WTC11 (cell line): Measurements from ENCODE around the gene PBX4. TPM values are rescaled to one million over a fixed set of nuclear protein-coding genes. Genes with fewer than 3 reads are reported as not detected.
A peak's percentile ranks its signal among the peaks of the same experiment; 100 is the strongest.

ENCODE experiments used
- ATAC-seq: fragments of 200-7000 bp; cut with Tn5 transposase; 2 replicates; pipeline ENCODE4 v1.10.0; 2021; ENCODE audit warnings: mild to moderate bottlenecking, moderate library complexity
- CTCF ChIA-PET: fragments of 300-600 bp; sonication (Branson Sonifier 250); formaldehyde crosslinking; loops from one replicate; lab custom pipeline; 2021; ENCODE audit warnings: antibody characterized with exemption; lab: Charles Lee
- POLR2A ChIA-PET: fragments of 350-600 bp; sonication (Branson Sonifier 250); formaldehyde crosslinking; loops from one replicate; lab custom pipeline; 2021; ENCODE audit warnings: antibody characterized with exemption; lab: Charles Lee
- DNase-seq: peaks from one replicate; pipeline ENCODE4 v3.0.0; 2021; ENCODE audit warnings: low spot score
- H3K27ac Mint-ChIP-seq: 2 replicates; pipeline ENCODE4 v1.8.0; 2021; ENCODE audit warnings: mixed read lengths
- H3K27me3 Mint-ChIP-seq: 2 replicates; pipeline ENCODE4 v1.8.0; 2021; ENCODE audit warnings: low read depth, mild to moderate bottlenecking, moderate library complexity, mixed read lengths
- H3K36me3 Mint-ChIP-seq: 2 replicates; pipeline ENCODE4 v1.8.0; 2021; ENCODE audit warnings: mixed read lengths
- H3K4me1 Mint-ChIP-seq: 2 replicates; pipeline ENCODE4 v1.8.0; 2022; ENCODE audit warnings: mixed read lengths
- H3K4me3 Mint-ChIP-seq: 2 replicates; pipeline ENCODE4 v1.8.0; 2021; ENCODE audit warnings: mild to moderate bottlenecking, moderate library complexity, mixed read lengths
- H3K9me3 Mint-ChIP-seq: 2 replicates; pipeline ENCODE4 v1.8.0; 2021; ENCODE audit warnings: mixed read lengths
- CREM ChIP-seq: sonication (generic); formaldehyde crosslinking; IDR thresholded peaks from 2 replicates; pipeline ENCODE4 v1.8.1; 2022; ENCODE audit warnings: mild to moderate bottlenecking, missing genetic modification reagents, moderate library complexity
- ESRRA ChIP-seq: sonication (generic); formaldehyde crosslinking; IDR thresholded peaks from 2 replicates; pipeline ENCODE4 v1.8.1; 2022; ENCODE audit warnings: mild to moderate bottlenecking, missing genetic modification reagents, borderline replicate concordance
- JUN ChIP-seq: sonication (generic); formaldehyde crosslinking; IDR thresholded peaks from 2 replicates; pipeline ENCODE4 v1.8.0; 2023; ENCODE audit warnings: mild to moderate bottlenecking, missing genetic modification reagents
- MYBL2 ChIP-seq: sonication (generic); formaldehyde crosslinking; IDR thresholded peaks from 2 replicates; pipeline ENCODE4 v1.8.1; 2023; ENCODE audit warnings: mild to moderate bottlenecking, moderate library complexity, missing genetic modification reagents
- SMAD3 ChIP-seq: sonication (generic); formaldehyde crosslinking; IDR thresholded peaks from 2 replicates; pipeline ENCODE4 v1.8.0; 2022; ENCODE audit warnings: missing genetic modification reagents, mild to moderate bottlenecking, borderline replicate concordance
- SMAD4 ChIP-seq: sonication (generic); formaldehyde crosslinking; IDR thresholded peaks from 2 replicates; pipeline ENCODE4 v1.8.0; 2022; ENCODE audit warnings: mild to moderate bottlenecking, missing genetic modification reagents
- SP1 ChIP-seq: sonication (generic); formaldehyde crosslinking; conservative IDR thresholded peaks from 2 replicates; pipeline ENCODE4 v1.8.1; 2022; ENCODE audit warnings: missing genetic modification reagents
- ZNF671 ChIP-seq: fragments of 250-450 bp; sonication (Bioruptor Pico); IDR thresholded peaks from 2 replicates; pipeline ENCODE4 v1.8.0; 2021; ENCODE audit warnings: mild to moderate bottlenecking
- total RNA-seq: library from RNA; stranded (reverse); gene quantifications from 3 replicates; pipeline ENCODE4 v1.2.3, GENCODE V29; 2021
- TF ChIP-seq, protein P1 (sequence below): sonication (generic); formaldehyde crosslinking; IDR thresholded peaks from 2 replicates; pipeline ENCODE4 v1.8.1; 2023; ENCODE audit warnings: mild to moderate bottlenecking, moderate library complexity, missing genetic modification reagents
- TF ChIP-seq, protein P2 (sequence below): sonication (generic); formaldehyde crosslinking; IDR thresholded peaks from 2 replicates; pipeline ENCODE4 v1.8.0; 2022; ENCODE audit warnings: missing genetic modification reagents
- TF ChIP-seq, protein P3 (sequence below): fragments of 250-450 bp; sonication (Bioruptor Pico); IDR thresholded peaks from 2 replicates; pipeline ENCODE4 v2.1.2; 2022; ENCODE audit warnings: mild to moderate bottlenecking, moderate library complexity
- TF ChIP-seq, protein P4 (sequence below): fragments of 250-450 bp; sonication (Bioruptor Pico); IDR thresholded peaks from 2 replicates; pipeline ENCODE4 v1.9.0; 2021; ENCODE audit warnings: mild to moderate bottlenecking
- TF ChIP-seq, protein P5 (sequence below): fragments of 250-450 bp; sonication (Bioruptor Pico); IDR thresholded peaks from 2 replicates; pipeline ENCODE4 v1.9.0; 2021; ENCODE audit warnings: mild to moderate bottlenecking, borderline replicate concordance

The PBX4 gene
- total RNA-seq, 1 experiment from 2014 or later = 3.2 TPM

DNA sequence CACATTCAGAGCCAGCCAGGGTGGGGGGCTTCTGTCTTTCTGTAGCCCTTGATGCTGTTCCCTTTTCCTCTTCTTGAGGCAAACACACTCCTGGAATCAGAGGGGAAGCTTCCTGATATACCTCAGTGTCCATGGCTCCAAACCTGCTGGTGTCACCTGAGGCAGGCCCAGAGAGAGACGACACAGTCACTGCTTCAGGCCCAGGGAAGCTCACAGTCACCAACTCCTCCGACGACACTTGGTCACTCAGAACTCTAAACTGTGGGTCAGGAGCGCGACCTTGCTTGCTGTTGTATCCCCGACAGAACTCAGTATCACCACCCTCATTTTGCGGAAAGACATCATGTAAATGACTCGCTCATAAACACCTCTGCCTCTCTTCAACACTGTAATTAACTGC, 43.9 kb upstream of the PBX4 start (continued):
- TF ChIP-seq, protein P1, sequence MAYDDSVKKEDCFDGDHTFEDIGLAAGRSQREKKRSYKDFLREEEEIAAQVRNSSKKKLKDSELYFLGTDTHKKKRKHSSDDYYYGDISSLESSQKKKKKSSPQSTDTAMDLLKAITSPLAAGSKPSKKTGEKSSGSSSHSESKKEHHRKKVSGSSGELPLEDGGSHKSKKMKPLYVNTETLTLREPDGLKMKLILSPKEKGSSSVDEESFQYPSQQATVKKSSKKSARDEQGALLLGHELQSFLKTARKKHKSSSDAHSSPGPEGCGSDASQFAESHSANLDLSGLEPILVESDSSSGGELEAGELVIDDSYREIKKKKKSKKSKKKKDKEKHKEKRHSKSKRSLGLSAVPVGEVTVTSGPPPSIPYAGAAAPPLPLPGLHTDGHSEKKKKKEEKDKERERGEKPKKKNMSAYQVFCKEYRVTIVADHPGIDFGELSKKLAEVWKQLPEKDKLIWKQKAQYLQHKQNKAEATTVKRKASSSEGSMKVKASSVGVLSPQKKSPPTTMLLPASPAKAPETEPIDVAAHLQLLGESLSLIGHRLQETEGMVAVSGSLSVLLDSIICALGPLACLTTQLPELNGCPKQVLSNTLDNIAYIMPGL (CRISPR knock-in tag) = no peak
- TF ChIP-seq SMAD4 (CRISPR knock-in tag) = no peak

DNA sequence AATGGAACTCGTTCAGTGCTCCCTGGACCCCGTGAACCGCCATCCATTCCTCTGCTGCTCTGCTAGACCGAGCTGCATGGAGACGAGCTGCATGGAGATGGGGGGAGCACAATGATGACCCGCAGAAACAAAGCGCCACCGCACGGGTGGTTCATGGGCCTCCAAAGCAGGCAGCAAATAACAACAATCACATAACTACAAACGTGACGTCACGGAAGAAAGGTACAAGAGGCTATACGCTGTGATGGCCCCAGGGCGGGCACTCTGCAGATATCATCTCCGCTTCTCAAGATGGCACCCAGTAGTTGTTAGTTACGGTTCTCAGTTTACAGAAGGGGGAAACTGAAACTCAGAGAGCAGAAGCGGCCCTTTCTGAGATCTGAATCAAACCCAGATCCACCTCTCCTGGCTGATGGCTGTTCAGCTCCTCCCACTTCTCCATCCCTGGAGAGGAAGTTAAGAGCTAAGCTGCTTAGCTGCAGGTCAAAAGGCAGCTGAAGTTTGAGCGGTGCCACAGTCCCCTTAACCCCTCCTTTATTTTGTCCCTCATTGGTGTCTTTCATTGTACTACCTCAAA, 43.3 kb upstream of the PBX4 start:
- POLR2A ChIA-PET = interaction anchor here (0.6 kb wide), 1 partner anchor 199 kb away, joined by 3 read pairs; no protein-coding TSS in a partner anchor

More for the DNA sequence above, 43.3 kb upstream of the PBX4 start:
- peak overlapping the region; percentile 87; the same call in 1 of the 2 replicates for H3K27ac Mint-ChIP-seq
- H3K27me3 Mint-ChIP-seq = no peaks in the 10 kb centered on the region
- no peak for DNase-seq
- peak overlapping the region; percentile 94 for H3K4me3 Mint-ChIP-seq
- TF ChIP-seq, protein P1 (CRISPR knock-in tag) = no peak
- no peak for TF ChIP-seq JUN
- TF ChIP-seq ESRRA (CRISPR knock-in tag) = no peak
- TF ChIP-seq ZNF671 (CRISPR knock-in tag) = no peak
- TF ChIP-seq, protein P2, sequence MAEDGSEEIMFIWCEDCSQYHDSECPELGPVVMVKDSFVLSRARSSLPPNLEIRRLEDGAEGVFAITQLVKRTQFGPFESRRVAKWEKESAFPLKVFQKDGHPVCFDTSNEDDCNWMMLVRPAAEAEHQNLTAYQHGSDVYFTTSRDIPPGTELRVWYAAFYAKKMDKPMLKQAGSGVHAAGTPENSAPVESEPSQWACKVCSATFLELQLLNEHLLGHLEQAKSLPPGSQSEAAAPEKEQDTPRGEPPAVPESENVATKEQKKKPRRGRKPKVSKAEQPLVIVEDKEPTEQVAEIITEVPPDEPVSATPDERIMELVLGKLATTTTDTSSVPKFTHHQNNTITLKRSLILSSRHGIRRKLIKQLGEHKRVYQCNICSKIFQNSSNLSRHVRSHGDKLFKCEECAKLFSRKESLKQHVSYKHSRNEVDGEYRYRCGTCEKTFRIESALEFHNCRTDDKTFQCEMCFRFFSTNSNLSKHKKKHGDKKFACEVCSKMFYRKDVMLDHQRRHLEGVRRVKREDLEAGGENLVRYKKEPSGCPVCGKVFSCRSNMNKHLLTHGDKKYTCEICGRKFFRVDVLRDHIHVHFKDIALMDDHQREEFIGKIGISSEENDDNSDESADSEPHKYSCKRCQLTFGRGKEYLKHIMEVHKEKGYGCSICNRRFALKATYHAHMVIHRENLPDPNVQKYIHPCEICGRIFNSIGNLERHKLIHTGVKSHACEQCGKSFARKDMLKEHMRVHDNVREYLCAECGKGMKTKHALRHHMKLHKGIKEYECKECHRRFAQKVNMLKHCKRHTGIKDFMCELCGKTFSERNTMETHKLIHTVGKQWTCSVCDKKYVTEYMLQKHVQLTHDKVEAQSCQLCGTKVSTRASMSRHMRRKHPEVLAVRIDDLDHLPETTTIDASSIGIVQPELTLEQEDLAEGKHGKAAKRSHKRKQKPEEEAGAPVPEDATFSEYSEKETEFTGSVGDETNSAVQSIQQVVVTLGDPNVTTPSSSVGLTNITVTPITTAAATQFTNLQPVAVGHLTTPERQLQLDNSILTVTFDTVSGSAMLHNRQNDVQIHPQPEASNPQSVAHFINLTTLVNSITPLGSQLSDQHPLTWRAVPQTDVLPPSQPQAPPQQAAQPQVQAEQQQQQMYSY (CRISPR knock-in tag) = no peak
- TF ChIP-seq, protein P3, sequence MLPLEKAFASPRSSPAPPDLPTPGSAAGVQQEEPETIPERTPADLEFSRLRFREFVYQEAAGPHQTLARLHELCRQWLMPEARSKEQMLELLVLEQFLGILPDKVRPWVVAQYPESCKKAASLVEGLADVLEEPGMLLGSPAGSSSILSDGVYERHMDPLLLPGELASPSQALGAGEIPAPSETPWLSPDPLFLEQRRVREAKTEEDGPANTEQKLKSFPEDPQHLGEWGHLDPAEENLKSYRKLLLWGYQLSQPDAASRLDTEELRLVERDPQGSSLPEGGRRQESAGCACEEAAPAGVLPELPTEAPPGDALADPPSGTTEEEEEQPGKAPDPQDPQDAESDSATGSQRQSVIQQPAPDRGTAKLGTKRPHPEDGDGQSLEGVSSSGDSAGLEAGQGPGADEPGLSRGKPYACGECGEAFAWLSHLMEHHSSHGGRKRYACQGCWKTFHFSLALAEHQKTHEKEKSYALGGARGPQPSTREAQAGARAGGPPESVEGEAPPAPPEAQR (CRISPR knock-in tag) = no peak
- TF ChIP-seq MYBL2 (CRISPR knock-in tag) = no peak
- TF ChIP-seq, protein P4, sequence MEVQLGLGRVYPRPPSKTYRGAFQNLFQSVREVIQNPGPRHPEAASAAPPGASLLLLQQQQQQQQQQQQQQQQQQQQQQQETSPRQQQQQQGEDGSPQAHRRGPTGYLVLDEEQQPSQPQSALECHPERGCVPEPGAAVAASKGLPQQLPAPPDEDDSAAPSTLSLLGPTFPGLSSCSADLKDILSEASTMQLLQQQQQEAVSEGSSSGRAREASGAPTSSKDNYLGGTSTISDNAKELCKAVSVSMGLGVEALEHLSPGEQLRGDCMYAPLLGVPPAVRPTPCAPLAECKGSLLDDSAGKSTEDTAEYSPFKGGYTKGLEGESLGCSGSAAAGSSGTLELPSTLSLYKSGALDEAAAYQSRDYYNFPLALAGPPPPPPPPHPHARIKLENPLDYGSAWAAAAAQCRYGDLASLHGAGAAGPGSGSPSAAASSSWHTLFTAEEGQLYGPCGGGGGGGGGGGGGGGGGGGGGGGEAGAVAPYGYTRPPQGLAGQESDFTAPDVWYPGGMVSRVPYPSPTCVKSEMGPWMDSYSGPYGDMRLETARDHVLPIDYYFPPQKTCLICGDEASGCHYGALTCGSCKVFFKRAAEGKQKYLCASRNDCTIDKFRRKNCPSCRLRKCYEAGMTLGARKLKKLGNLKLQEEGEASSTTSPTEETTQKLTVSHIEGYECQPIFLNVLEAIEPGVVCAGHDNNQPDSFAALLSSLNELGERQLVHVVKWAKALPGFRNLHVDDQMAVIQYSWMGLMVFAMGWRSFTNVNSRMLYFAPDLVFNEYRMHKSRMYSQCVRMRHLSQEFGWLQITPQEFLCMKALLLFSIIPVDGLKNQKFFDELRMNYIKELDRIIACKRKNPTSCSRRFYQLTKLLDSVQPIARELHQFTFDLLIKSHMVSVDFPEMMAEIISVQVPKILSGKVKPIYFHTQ = no peak
- TF ChIP-seq SMAD3 (CRISPR knock-in tag) = no peak
- TF ChIP-seq CREM (CRISPR knock-in tag) = no peak
- TF ChIP-seq, protein P5, sequence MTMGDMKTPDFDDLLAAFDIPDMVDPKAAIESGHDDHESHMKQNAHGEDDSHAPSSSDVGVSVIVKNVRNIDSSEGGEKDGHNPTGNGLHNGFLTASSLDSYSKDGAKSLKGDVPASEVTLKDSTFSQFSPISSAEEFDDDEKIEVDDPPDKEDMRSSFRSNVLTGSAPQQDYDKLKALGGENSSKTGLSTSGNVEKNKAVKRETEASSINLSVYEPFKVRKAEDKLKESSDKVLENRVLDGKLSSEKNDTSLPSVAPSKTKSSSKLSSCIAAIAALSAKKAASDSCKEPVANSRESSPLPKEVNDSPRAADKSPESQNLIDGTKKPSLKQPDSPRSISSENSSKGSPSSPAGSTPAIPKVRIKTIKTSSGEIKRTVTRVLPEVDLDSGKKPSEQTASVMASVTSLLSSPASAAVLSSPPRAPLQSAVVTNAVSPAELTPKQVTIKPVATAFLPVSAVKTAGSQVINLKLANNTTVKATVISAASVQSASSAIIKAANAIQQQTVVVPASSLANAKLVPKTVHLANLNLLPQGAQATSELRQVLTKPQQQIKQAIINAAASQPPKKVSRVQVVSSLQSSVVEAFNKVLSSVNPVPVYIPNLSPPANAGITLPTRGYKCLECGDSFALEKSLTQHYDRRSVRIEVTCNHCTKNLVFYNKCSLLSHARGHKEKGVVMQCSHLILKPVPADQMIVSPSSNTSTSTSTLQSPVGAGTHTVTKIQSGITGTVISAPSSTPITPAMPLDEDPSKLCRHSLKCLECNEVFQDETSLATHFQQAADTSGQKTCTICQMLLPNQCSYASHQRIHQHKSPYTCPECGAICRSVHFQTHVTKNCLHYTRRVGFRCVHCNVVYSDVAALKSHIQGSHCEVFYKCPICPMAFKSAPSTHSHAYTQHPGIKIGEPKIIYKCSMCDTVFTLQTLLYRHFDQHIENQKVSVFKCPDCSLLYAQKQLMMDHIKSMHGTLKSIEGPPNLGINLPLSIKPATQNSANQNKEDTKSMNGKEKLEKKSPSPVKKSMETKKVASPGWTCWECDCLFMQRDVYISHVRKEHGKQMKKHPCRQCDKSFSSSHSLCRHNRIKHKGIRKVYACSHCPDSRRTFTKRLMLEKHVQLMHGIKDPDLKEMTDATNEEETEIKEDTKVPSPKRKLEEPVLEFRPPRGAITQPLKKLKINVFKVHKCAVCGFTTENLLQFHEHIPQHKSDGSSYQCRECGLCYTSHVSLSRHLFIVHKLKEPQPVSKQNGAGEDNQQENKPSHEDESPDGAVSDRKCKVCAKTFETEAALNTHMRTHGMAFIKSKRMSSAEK (CRISPR knock-in tag) = no peak
- TF ChIP-seq SP1 (CRISPR knock-in tag) = no peak
- peaks cover 30% of the 10 kb centered on the region for H3K36me3 Mint-ChIP-seq
- no peak for ATAC-seq
- H3K9me3 Mint-ChIP-seq = no peaks in the 10 kb centered on the region
- CTCF ChIA-PET = interaction anchor here (0.8 to 1.4 kb wide), 4 partner anchors 18 to 129 kb away, joined by 3 to 6 read pairs (median 4); partner anchors contain the start of gene GMIP
- H3K4me1 Mint-ChIP-seq = peaks cover 17% of the 10 kb centered on the region
